OCI-LY7 (cell line): Measurements from ENCODE around the gene ZNF185.

Experiments used
- CTCF ChIP-seq: fragments of 200-600 bp; sonication (generic); conservative IDR thresholded peaks from 2 replicates; pipeline ENCODE4 v1.5.1; 2014; ENCODE audit warnings: mild to moderate bottlenecking, antibody characterized with exemption, low read length, moderate library complexity, mixed read lengths
- EZH2phosphoT487 ChIP-seq: fragments of 200-600 bp; sonication (generic); IDR thresholded peaks from 2 replicates; pipeline ENCODE4 v1.6.1; 2018; ENCODE audit warnings: low read depth, borderline replicate concordance, mild to moderate bottlenecking, mixed run types, antibody characterized with exemption, low read length, moderate library complexity, mixed read lengths

- TF ChIP-seq CTCF (no peak), EZH2phosphoT487 (no peak)
These were observed 5.7 kb downstream of the ZNF185 start for GRCh38 chrX:152903589-152903988.
